Measurements from ENCODE around the gene TMCC1. TPM values are rescaled to one million over a fixed set of nuclear protein-coding genes. Genes with fewer than 3 reads are reported as not detected.
A peak's percentile ranks its signal among the peaks of the same experiment; 100 is the strongest.

TMCC1 gene
- total and polyA plus RNA-seq, 9 donors: 13.2 to 57.2 (median 42.4) TPM

GRCh38 chr3:129651435-129652202 lies 241.9 kb downstream of the TMCC1 start:
- Histone ChIP-seq H3K4me1 (ENCODE audit: insufficient read depth) (peaks cover 2% of the 10 kb centered on the region), H3K27ac (no peak overlapping the region), H3K27me3 (no peaks in the 10 kb centered on the region), H3K4me3 (no peak overlapping the region), H3K36me3 (no peaks in the 10 kb centered on the region), H3K9me3 (no peaks in the 10 kb centered on the region)
- 57 to 68% (median 57%) methylated on average over 8 of the region's 8 CpGs for WGBS, 3 donors
- intact Hi-C loops (cut with DNase I): loop anchor here in 2 of 4 donors (5.0 to 10.0 kb wide), 2 partner anchors 173 to 276 kb away; no protein-coding TSS in a partner anchor
- peak; percentile 36 to 59 (median 51) for DNase-seq
- no peak for TF ChIP-seq POLR2A (IDR thresholded peaks at IDR 0.05)
- no peak for TF ChIP-seq CTCF (IDR thresholded peaks at IDR 0.05)
- TF ChIP-seq EP300 (IDR thresholded peaks at IDR 0.05): no peak

GRCh38 chr3:129650256-129650872 lies 243.1 kb downstream of the TMCC1 start:
- 18 to 23% (median 21%) methylated on average over 7 of the region's 7 CpGs for WGBS, 3 donors
- no peaks in the 10 kb centered on the region for H3K36me3 ChIP-seq
- TF ChIP-seq CTCF (IDR thresholded peaks at IDR 0.05): peak in 2 of 3 donors; percentile 67
- TF ChIP-seq EP300 (IDR thresholded peaks at IDR 0.05): no peak
- no peak overlapping the region for H3K4me3 ChIP-seq
- DNase-seq: peak; percentile 58 to 82 (median 72)
- intact Hi-C loops (cut with DNase I): loop anchor here in 2 of 4 donors (5.0 to 10.0 kb wide), 2 partner anchors 174 to 277 kb away; no protein-coding TSS in a partner anchor
- H3K27ac ChIP-seq: no peak overlapping the region
- H3K4me1 ChIP-seq (ENCODE audit: insufficient read depth): peaks cover 1% of the 10 kb centered on the region
- H3K9me3 ChIP-seq: no peaks in the 10 kb centered on the region
- H3K27me3 ChIP-seq: no peaks in the 10 kb centered on the region

GRCh38 chr3:129648391-129648790 lies 245.1 kb downstream of the TMCC1 start:
- no peak for TF ChIP-seq EP300 (IDR thresholded peaks at IDR 0.05)
- TF ChIP-seq POLR2A (IDR thresholded peaks at IDR 0.05): no peak
- TF ChIP-seq CTCF (IDR thresholded peaks at IDR 0.05): no peak
- Histone ChIP-seq H3K27ac (no peak overlapping the region), H3K36me3 (no peaks in the 10 kb centered on the region), H3K4me3 (no peak overlapping the region), H3K4me1 (ENCODE audit: insufficient read depth) (peaks cover 1% of the 10 kb centered on the region), H3K9me3 (no peaks in the 10 kb centered on the region), H3K27me3 (no peaks in the 10 kb centered on the region)
- WGBS, 3 donors: 85 to 90% (median 86%) methylated on average over 3 of the region's 3 CpGs
- DNase-seq: no peak
- intact Hi-C loops (cut with DNase I): loop anchor here in 3 of 4 donors (5.0 to 10.0 kb wide), 4 partner anchors 174 to 286 kb away; no protein-coding TSS in a partner anchor

GRCh38 chr3:129645286-129645685 lies 248.2 kb downstream of the TMCC1 start:
- no peaks in the 10 kb centered on the region for H3K36me3 ChIP-seq
- no peak overlapping the region for H3K27ac ChIP-seq
- H3K27me3 ChIP-seq: no peaks in the 10 kb centered on the region
- no peak for DNase-seq
- TF ChIP-seq POLR2A (IDR thresholded peaks at IDR 0.05) (no peak), EP300 (IDR thresholded peaks at IDR 0.05) (no peak), CTCF (IDR thresholded peaks at IDR 0.05) (no peak)
- intact Hi-C loops (cut with DNase I): loop anchor here in 3 of 4 donors (5.0 to 10.0 kb wide), 4 partner anchors 177 to 290 kb away; no protein-coding TSS in a partner anchor
- H3K9me3 ChIP-seq: no peaks in the 10 kb centered on the region
- no peak overlapping the region for H3K4me3 ChIP-seq
- no peaks in the 10 kb centered on the region for H3K4me1 ChIP-seq (ENCODE audit: insufficient read depth)
- WGBS, 3 donors: 68 to 77% (median 74%) methylated on average over 5 of the region's 5 CpGs
